Measurements from ENCODE around the gene PRM2. TPM values are rescaled to one million over a fixed set of nuclear protein-coding genes. Genes with fewer than 3 reads are reported as not detected.

Gene PRM2
- total RNA-seq, 2 donors from 2014 or later, result 343 TPM; not detected in 1

GRCh38 chr16:11272484-11272883, 3.8 kb downstream of the PRM2 start:
- no peak for TF ChIP-seq POLR2AphosphoS5 (IDR thresholded peaks at IDR 0.05)
- no peak for TF ChIP-seq POLR2A (IDR thresholded peaks at IDR 0.05)
- no peak for TF ChIP-seq CTCF (IDR thresholded peaks at IDR 0.05)
- no peaks in the 10 kb centered on the region for H3K9me3 ChIP-seq
- no peaks in the 10 kb centered on the region for H3K36me3 ChIP-seq
- H3K4me3 ChIP-seq, result no peak overlapping the region
- WGBS, result 76% methylated on average over 6 of the region's 6 CpGs
- DNase-seq (ENCODE audit: low spot score), result no peak
- no peaks in the 10 kb centered on the region for H3K4me1 ChIP-seq (replicated peaks)
- H3K27me3 ChIP-seq (replicated peaks; ENCODE audit: insufficient read depth), result no peaks in the 10 kb centered on the region
- H3K27ac ChIP-seq, result no peak overlapping the region
- intact Hi-C loops (cut with DNase I), result no loop called here

GRCh38 chr16:11271610-11272009, 4.7 kb downstream of the PRM2 start:
- no peaks in the 10 kb centered on the region for H3K36me3 ChIP-seq
- no peaks in the 10 kb centered on the region for H3K9me3 ChIP-seq
- no peaks in the 10 kb centered on the region for H3K27me3 ChIP-seq (replicated peaks; ENCODE audit: insufficient read depth)
- no peak for TF ChIP-seq CTCF (IDR thresholded peaks at IDR 0.05)
- H3K27ac ChIP-seq, result no peak overlapping the region
- over 99% methylated on average over 10 of the region's 10 CpGs for WGBS
- intact Hi-C loops (cut with DNase I), result no loop called here
- H3K4me3 ChIP-seq, result no peak overlapping the region
- no peaks in the 10 kb centered on the region for H3K4me1 ChIP-seq (replicated peaks)
- no peak for DNase-seq (ENCODE audit: low spot score)

- intact Hi-C loops (cut with DNase I), result no loop called here
- no peak overlapping the region for H3K27ac ChIP-seq
- H3K36me3 ChIP-seq, result no peaks in the 10 kb centered on the region
- no peaks in the 10 kb centered on the region for H3K27me3 ChIP-seq (replicated peaks; ENCODE audit: insufficient read depth)
- TF ChIP-seq CTCF (IDR thresholded peaks at IDR 0.05), result no peak
- TF ChIP-seq POLR2A (IDR thresholded peaks at IDR 0.05), result no peak
- no peak for TF ChIP-seq POLR2AphosphoS5 (IDR thresholded peaks at IDR 0.05)
- H3K4me1 ChIP-seq (replicated peaks), result no peaks in the 10 kb centered on the region
- H3K9me3 ChIP-seq, result no peaks in the 10 kb centered on the region
- 95% methylated on average over 2 of the region's 2 CpGs for WGBS
- no peak overlapping the region for H3K4me3 ChIP-seq
- DNase-seq (ENCODE audit: low spot score), result no peak
These were observed 5.6 kb downstream of the PRM2 start for GRCh38 chr16:11270602-11271162.

GRCh38 chr16:11268921-11269375, 7.3 kb downstream of the PRM2 start, which contains the start of gene TNP2:
Gene TNP2, minus strand, starts transcription at chr16:11269325. Its CDS starts 63 bp downstream, at chr16:11269262.
- H3K27me3 ChIP-seq (replicated peaks; ENCODE audit: insufficient read depth), result no peaks in the 10 kb centered on the region
- 94% methylated on average over 11 of the region's 11 CpGs for WGBS
- intact Hi-C loops (cut with DNase I), result no loop called here
- no peak within 1 kb of the TSS for H3K4me3 ChIP-seq
- no peaks in the 10 kb centered on the region for H3K4me1 ChIP-seq (replicated peaks)
- H3K27ac ChIP-seq, result no peak within 1 kb of the TSS
- DNase-seq (ENCODE audit: low spot score), result no peak
- no peak for TF ChIP-seq POLR2A (IDR thresholded peaks at IDR 0.05)
- no peak for TF ChIP-seq POLR2AphosphoS5 (IDR thresholded peaks at IDR 0.05)
- H3K9me3 ChIP-seq, result no peaks in the 10 kb centered on the region
- no peaks in the 10 kb centered on the region for H3K36me3 ChIP-seq

GRCh38 chr16:11265124-11265523, 11.2 kb downstream of the PRM2 start:
- DNase-seq (ENCODE audit: low spot score), result no peak
- Histone ChIP-seq H3K36me3 (no peaks in the 10 kb centered on the region), H3K4me1 (replicated peaks) (no peaks in the 10 kb centered on the region), H3K4me3 (no peak overlapping the region), H3K27me3 (replicated peaks; ENCODE audit: insufficient read depth) (no peaks in the 10 kb centered on the region), H3K9me3 (no peaks in the 10 kb centered on the region), H3K27ac (no peak overlapping the region)
- no peak for TF ChIP-seq POLR2AphosphoS5 (IDR thresholded peaks at IDR 0.05)
- TF ChIP-seq CTCF (IDR thresholded peaks at IDR 0.05), result no peak
- TF ChIP-seq POLR2A (IDR thresholded peaks at IDR 0.05), result no peak
- 91% methylated on average over 7 of the region's 7 CpGs for WGBS
- intact Hi-C loops (cut with DNase I), result no loop called here

Measured in prostate gland (tissue), 2 donors.